HL-60 (cell line): ENCODE results near the gene CORIN.

Experiments
- DNase-seq, 2 experiments: peaks; one replicate each; pipeline ENCODE4 v3.0.0-alpha.2; 2010 to 2020; ENCODE audit warnings: low read depth in 1 of 2, low spot score in 1 of 2
- H3K27ac ChIP-seq: fragments of 250-450 bp; sonication (Bioruptor Pico); replicated peaks from 2 replicates; pipeline ENCODE4 v1.5.1; 2020; ENCODE audit warnings: mild to moderate bottlenecking, moderate library complexity
- H3K27me3 ChIP-seq: fragments of 250-450 bp; sonication (Bioruptor Pico); 2 replicates; pipeline ENCODE4 v1.5.1; 2021; ENCODE audit warnings: mild to moderate bottlenecking, moderate library complexity; ENCODE audit not compliant: insufficient read depth, poor library complexity, severe bottlenecking
- H3K4me3 ChIP-seq: replicated peaks from 2 replicates; pipeline ENCODE4 v1.5.1; 2011; ENCODE audit warnings: mild to moderate bottlenecking, control low read depth, low read length; ENCODE audit not compliant: insufficient read depth
- CTCF ChIP-seq: IDR thresholded peaks from one replicate; pipeline ENCODE4 v1.5.1; 2011; ENCODE audit warnings: low read length, control low read depth, inconsistent platforms; ENCODE audit not compliant: insufficient read depth
- GABPA ChIP-seq: IDR thresholded peaks from 2 replicates; pipeline ENCODE4 v1.6.1; 2012; ENCODE audit warnings: low read depth
- POLR2AphosphoS5 ChIP-seq: IDR thresholded peaks from 2 replicates; pipeline ENCODE4 v1.6.1; 2012; ENCODE audit warnings: low read depth
- REST ChIP-seq: IDR thresholded peaks from 2 replicates; pipeline ENCODE4 v1.6.1; 2012; ENCODE audit warnings: low read depth; ENCODE audit not compliant: insufficient replicate concordance
- SPI1 ChIP-seq: IDR thresholded peaks from 2 replicates; pipeline ENCODE4 v1.6.1; 2012; ENCODE audit warnings: low read depth, mild to moderate bottlenecking, borderline replicate concordance

The CORIN gene

GRCh38 chr4:47786958-47787370, 50.9 kb downstream of the CORIN start:
- peak in 1 of 2 experiments; percentile 51 for DNase-seq
- TF ChIP-seq CTCF, result no peak
- no peak for TF ChIP-seq POLR2AphosphoS5
- no peak for TF ChIP-seq SPI1
- no peak for TF ChIP-seq REST
- no peak for TF ChIP-seq GABPA

GRCh38 chr4:47785153-47785552, 52.7 kb downstream of the CORIN start:
- H3K4me3 ChIP-seq, result no peak overlapping the region
- no peak for DNase-seq
- no peaks in the 10 kb centered on the region for H3K27me3 ChIP-seq
- no peak overlapping the region for H3K27ac ChIP-seq
- TF ChIP-seq REST (no peak), GABPA (no peak), CTCF (no peak)

More at GRCh38 chr4:47786958-47787370, 50.9 kb downstream of the CORIN start:
- H3K4me3 ChIP-seq, result no peak overlapping the region
- H3K27me3 ChIP-seq, result no peaks in the 10 kb centered on the region
- no peak overlapping the region for H3K27ac ChIP-seq

GRCh38 chr4:47784222-47784621, 53.6 kb downstream of the CORIN start:
- DNase-seq, result no peak
- no peaks in the 10 kb centered on the region for H3K27me3 ChIP-seq
- H3K27ac ChIP-seq, result no peak overlapping the region
- no peak overlapping the region for H3K4me3 ChIP-seq
- TF ChIP-seq POLR2AphosphoS5 (no peak), SPI1 (no peak), GABPA (no peak)

GRCh38 chr4:47776353-47776752, 61.5 kb downstream of the CORIN start:
- H3K4me3 ChIP-seq, result no peak overlapping the region
- no peaks in the 10 kb centered on the region for H3K27me3 ChIP-seq
- TF ChIP-seq SPI1 (no peak), POLR2AphosphoS5 (no peak), REST (no peak), CTCF (no peak), GABPA (no peak)
- H3K27ac ChIP-seq, result no peak overlapping the region
- no peak for DNase-seq
